IgD-negative memory B cell (primary cell): ENCODE measurements around the gene MIER2. TPM values are rescaled to one million over a fixed set of nuclear protein-coding genes. Genes with fewer than 3 reads are reported as not detected.

Experiments
- H3K27ac Mint-ChIP-seq, 3 donors: one replicate each; pipeline ENCODE4 v1.8.0; 2020 to 2022; ENCODE audit warnings: mild to moderate bottlenecking in 3 of 3, mixed read lengths in 3 of 3, moderate library complexity in 1 of 3
- H3K27me3 Mint-ChIP-seq: one replicate; pipeline ENCODE4 v1.8.0; 2021; ENCODE audit warnings: mixed read lengths
- H3K36me3 Mint-ChIP-seq: one replicate; pipeline ENCODE4 v1.8.0; 2020; ENCODE audit warnings: mild to moderate bottlenecking, mixed read lengths
- H3K4me1 Mint-ChIP-seq, 3 donors: one replicate each; pipeline ENCODE4 v1.8.0; 2020 to 2022; ENCODE audit warnings: mixed read lengths in 3 of 3, mild to moderate bottlenecking in 1 of 3
- H3K4me3 Mint-ChIP-seq, 4 donors: one replicate each; pipeline ENCODE4 v1.8.0; 2020 to 2022; ENCODE audit warnings: mild to moderate bottlenecking in 4 of 4, mixed read lengths in 4 of 4, moderate library complexity in 3 of 4
- H3K9me3 Mint-ChIP-seq, 3 donors: one replicate each; pipeline ENCODE4 v1.8.0; 2020 to 2021; ENCODE audit warnings: mixed read lengths in 3 of 3, mild to moderate bottlenecking in 1 of 3
- polyA plus RNA-seq: library from polyadenylated mRNA; unstranded; fragments of 300-500 nt; fragmentation: Illumina TruSeq; gene quantifications from one replicate; pipeline ENCODE4 v1.2.3, GENCODE V29; 2021

Gene MIER2
- polyA plus RNA-seq, 1 donor from 2014 or later: 7.5 TPM

- Mint-ChIP-seq H3K4me1 (peaks cover 4 to 20% (median 5%) of the 10 kb centered on the region in 3 donors), H3K9me3 (no peaks in the 10 kb centered on the region), H3K4me3 (no peak overlapping the region), H3K27me3 (no peaks in the 10 kb centered on the region), H3K27ac (peak overlapping the region in 1 of 3 donors; percentile 47), H3K36me3 (peaks cover 9% of the 10 kb centered on the region)
These were observed 8.5 kb downstream of the MIER2 start for GRCh38 chr19:336067-336614.

- peaks cover 3 to 17% (median 4%) of the 10 kb centered on the region in 3 donors for H3K4me1 Mint-ChIP-seq
- H3K27me3 Mint-ChIP-seq: no peaks in the 10 kb centered on the region
- peak overlapping the region in 1 of 4 donors; percentile 13 for H3K4me3 Mint-ChIP-seq
- peaks cover 12% of the 10 kb centered on the region for H3K36me3 Mint-ChIP-seq
- peaks cover 0 to 3% (median 2%) of the 10 kb centered on the region in 3 donors for H3K9me3 Mint-ChIP-seq
- H3K27ac Mint-ChIP-seq: no peak overlapping the region
These were observed 9.0 kb downstream of the MIER2 start for GRCh38 chr19:335486-336066.

- H3K4me3 Mint-ChIP-seq: peak overlapping the region in 1 of 4 donors; percentile 13
- H3K27ac Mint-ChIP-seq: peak overlapping the region in 1 of 3 donors; percentile 58
- no peaks in the 10 kb centered on the region for H3K27me3 Mint-ChIP-seq
- peaks cover 0 to 3% (median 2%) of the 10 kb centered on the region in 3 donors for H3K9me3 Mint-ChIP-seq
- H3K4me1 Mint-ChIP-seq: peaks cover 0 to 13% (median 2%) of the 10 kb centered on the region in 3 donors
- peaks cover 9% of the 10 kb centered on the region for H3K36me3 Mint-ChIP-seq
These were observed 9.5 kb downstream of the MIER2 start for GRCh38 chr19:335072-335471.

- H3K9me3 Mint-ChIP-seq: peaks cover 0 to 3% (median 2%) of the 10 kb centered on the region in 3 donors
- H3K4me1 Mint-ChIP-seq: peaks cover 0 to 11% (median 2%) of the 10 kb centered on the region in 3 donors
- H3K4me3 Mint-ChIP-seq: no peak overlapping the region
- H3K27me3 Mint-ChIP-seq: no peaks in the 10 kb centered on the region
- H3K36me3 Mint-ChIP-seq: peaks cover 5% of the 10 kb centered on the region
- H3K27ac Mint-ChIP-seq: peak overlapping the region in 1 of 3 donors; percentile 58
These were observed 10.1 kb downstream of the MIER2 start for GRCh38 chr19:334296-335071.

- H3K27me3 Mint-ChIP-seq: no peaks in the 10 kb centered on the region
- H3K9me3 Mint-ChIP-seq: peaks cover 0 to 3% (median 2%) of the 10 kb centered on the region in 3 donors
- peak overlapping the region in 1 of 3 donors; percentile 39 for H3K27ac Mint-ChIP-seq
- peaks cover 24% of the 10 kb centered on the region for H3K36me3 Mint-ChIP-seq
- no peaks in the 10 kb centered on the region for H3K4me1 Mint-ChIP-seq
- no peak overlapping the region for H3K4me3 Mint-ChIP-seq
These were observed 14.1 kb downstream of the MIER2 start for GRCh38 chr19:330503-330902.

- Mint-ChIP-seq H3K36me3 (peaks cover 24% of the 10 kb centered on the region), H3K4me1 (no peaks in the 10 kb centered on the region), H3K27me3 (no peaks in the 10 kb centered on the region), H3K9me3 (peaks cover 0 to 3% (median 2%) of the 10 kb centered on the region in 3 donors), H3K4me3 (no peak overlapping the region), H3K27ac (no peak overlapping the region)
These were observed 14.7 kb downstream of the MIER2 start for GRCh38 chr19:329876-330275.

- Mint-ChIP-seq H3K36me3 (peaks cover 24% of the 10 kb centered on the region), H3K27ac (no peak overlapping the region), H3K9me3 (peaks cover 0 to 3% (median 2%) of the 10 kb centered on the region in 3 donors), H3K27me3 (no peaks in the 10 kb centered on the region), H3K4me3 (no peak overlapping the region), H3K4me1 (no peaks in the 10 kb centered on the region)
These were observed 16.5 kb downstream of the MIER2 start for GRCh38 chr19:328025-328505.

GRCh38 chr19:327291-328024 is 17.1 kb downstream of the MIER2 start:
- Mint-ChIP-seq H3K27me3 (no peaks in the 10 kb centered on the region), H3K4me1 (no peaks in the 10 kb centered on the region), H3K36me3 (peaks cover 24% of the 10 kb centered on the region), H3K9me3 (peaks cover 0 to 3% (median 2%) of the 10 kb centered on the region in 3 donors), H3K4me3 (peak overlapping the region in 1 of 4 donors; percentile 12), H3K27ac (no peak overlapping the region)

GRCh38 chr19:326871-327270 is 17.7 kb downstream of the MIER2 start:
- peaks cover 0 to 3% (median 2%) of the 10 kb centered on the region in 3 donors for H3K9me3 Mint-ChIP-seq
- no peak overlapping the region for H3K27ac Mint-ChIP-seq
- H3K4me1 Mint-ChIP-seq: no peaks in the 10 kb centered on the region
- H3K4me3 Mint-ChIP-seq: no peak overlapping the region
- no peaks in the 10 kb centered on the region for H3K27me3 Mint-ChIP-seq
- H3K36me3 Mint-ChIP-seq: peaks cover 24% of the 10 kb centered on the region

GRCh38 chr19:325937-326565 is 18.5 kb downstream of the MIER2 start:
- H3K36me3 Mint-ChIP-seq: peaks cover 24% of the 10 kb centered on the region
- no peak overlapping the region for H3K4me3 Mint-ChIP-seq
- H3K27ac Mint-ChIP-seq: no peak overlapping the region
- H3K27me3 Mint-ChIP-seq: no peaks in the 10 kb centered on the region
- H3K9me3 Mint-ChIP-seq: peaks cover 0 to 3% (median 2%) of the 10 kb centered on the region in 3 donors
- H3K4me1 Mint-ChIP-seq: no peaks in the 10 kb centered on the region

GRCh38 chr19:325173-325936 is 19.2 kb downstream of the MIER2 start:
- no peaks in the 10 kb centered on the region for H3K4me1 Mint-ChIP-seq
- no peaks in the 10 kb centered on the region for H3K27me3 Mint-ChIP-seq
- H3K9me3 Mint-ChIP-seq: no peaks in the 10 kb centered on the region
- peaks cover 20% of the 10 kb centered on the region for H3K36me3 Mint-ChIP-seq
- H3K4me3 Mint-ChIP-seq: no peak overlapping the region
- no peak overlapping the region for H3K27ac Mint-ChIP-seq

- peaks cover 23% of the 10 kb centered on the region for H3K36me3 Mint-ChIP-seq
- H3K27ac Mint-ChIP-seq: no peak overlapping the region
- H3K9me3 Mint-ChIP-seq: no peaks in the 10 kb centered on the region
- no peaks in the 10 kb centered on the region for H3K27me3 Mint-ChIP-seq
- H3K4me3 Mint-ChIP-seq: no peak overlapping the region
- H3K4me1 Mint-ChIP-seq: no peaks in the 10 kb centered on the region
These were observed 19.9 kb downstream of the MIER2 start for GRCh38 chr19:324716-325115.

- peaks cover 12% of the 10 kb centered on the region for H3K36me3 Mint-ChIP-seq
- no peaks in the 10 kb centered on the region for H3K27me3 Mint-ChIP-seq
- H3K4me3 Mint-ChIP-seq: no peak overlapping the region
- no peaks in the 10 kb centered on the region for H3K4me1 Mint-ChIP-seq
- peaks cover 0 to 6% (median 0%) of the 10 kb centered on the region in 3 donors for H3K9me3 Mint-ChIP-seq
- no peak overlapping the region for H3K27ac Mint-ChIP-seq
These were observed 22.0 kb downstream of the MIER2 start for GRCh38 chr19:322616-323015.

GRCh38 chr19:318509-318774 is 26.2 kb downstream of the MIER2 start:
- Mint-ChIP-seq H3K27ac (no peak overlapping the region), H3K36me3 (peaks cover 14% of the 10 kb centered on the region), H3K4me3 (no peak overlapping the region), H3K9me3 (peaks cover 0 to 6% (median 0%) of the 10 kb centered on the region in 3 donors), H3K4me1 (no peaks in the 10 kb centered on the region), H3K27me3 (no peaks in the 10 kb centered on the region)
